ENCODE data around the gene TPCN2. TPM values are rescaled to one million over a fixed set of nuclear protein-coding genes. Genes with fewer than 3 reads are reported as not detected.

TPCN2 gene
- total and polyA plus RNA-seq, 12 donors, result 3.1 to 21.6 (median 10.4) TPM

DNA sequence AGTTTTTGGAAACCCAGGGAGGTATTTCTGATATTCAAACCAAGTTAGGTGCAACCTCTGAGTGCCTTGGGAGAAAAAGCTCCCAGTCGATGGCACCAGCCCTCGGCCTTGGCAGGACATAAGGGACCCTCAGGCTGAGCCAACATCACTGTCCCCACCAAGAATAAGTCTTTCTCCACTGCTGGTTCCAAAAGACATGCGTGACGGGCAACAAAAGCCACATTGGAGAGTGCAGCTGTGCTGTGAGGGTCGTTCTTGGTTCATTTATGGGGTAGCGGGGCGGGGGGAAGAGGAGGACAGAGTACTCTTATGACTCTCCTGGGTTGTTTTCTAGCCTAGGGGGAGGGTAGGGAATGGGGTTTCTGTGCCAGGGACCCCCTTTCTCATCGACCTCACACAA lies 11.2 kb upstream of the TPCN2 start:
- intact Hi-C loops (cut with DNase I), result no loop called here
- DNase-seq, result no peak
- no peak overlapping the region for H3K4me3 ChIP-seq
- TF ChIP-seq POLR2A (IDR thresholded peaks at IDR 0.05) (no peak), CTCF (IDR thresholded peaks at IDR 0.05) (no peak)
- WGBS, 4 donors, result 80 to 87% (median 83%) methylated on average over 7 to 8 of the region's 8 CpGs
- H3K36me3 ChIP-seq (replicated peaks in 1 of 2), result no peaks in the 10 kb centered on the region
- H3K27ac ChIP-seq, result no peak overlapping the region
- H3K4me1 ChIP-seq (replicated peaks in 1 of 2), result no peaks in the 10 kb centered on the region
- no peaks in the 10 kb centered on the region for H3K27me3 ChIP-seq
- H3K9me3 ChIP-seq (replicated peaks in 1 of 3), result no peaks in the 10 kb centered on the region

- intact Hi-C loops (cut with DNase I), result no loop called here
- Histone ChIP-seq H3K9me3 (replicated peaks in 1 of 3) (no peaks in the 10 kb centered on the region), H3K4me3 (no peak overlapping the region), H3K36me3 (replicated peaks in 1 of 2) (no peaks in the 10 kb centered on the region), H3K27ac (no peak overlapping the region), H3K4me1 (replicated peaks in 1 of 2) (no peaks in the 10 kb centered on the region), H3K27me3 (no peaks in the 10 kb centered on the region)
- WGBS, 4 donors, result 88 to 100% (median 93%) methylated on average over 1 of the region's 1 CpG
- no peak for TF ChIP-seq CTCF (IDR thresholded peaks at IDR 0.05)
- no peak for TF ChIP-seq POLR2A (IDR thresholded peaks at IDR 0.05)
- no peak for DNase-seq
Observed at GRCh38 chr11:69039501-69039900, 9.2 kb upstream of the TPCN2 start.

DNA sequence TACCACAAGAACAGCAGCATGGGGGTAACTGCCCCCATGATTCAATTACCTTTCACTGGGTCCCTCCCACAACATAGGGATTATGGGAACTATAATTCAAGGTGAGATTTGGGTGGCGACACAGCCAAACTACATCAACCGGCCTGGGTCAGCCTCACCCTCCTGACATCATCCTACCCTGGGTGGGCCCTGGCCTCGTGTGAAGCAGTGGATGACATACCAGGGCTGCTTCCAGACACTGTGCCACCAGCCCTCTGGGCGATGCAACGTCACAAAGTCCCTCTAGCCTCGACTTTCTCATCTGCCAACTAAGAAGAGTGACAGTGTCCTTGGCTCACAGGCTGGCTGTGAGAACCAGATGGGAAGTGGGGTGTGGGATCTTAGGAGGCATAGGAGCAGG lies 8.7 kb upstream of the TPCN2 start:
- H3K36me3 ChIP-seq (replicated peaks in 1 of 2), result no peaks in the 10 kb centered on the region
- no peak overlapping the region for H3K27ac ChIP-seq
- DNase-seq, result no peak
- no peaks in the 10 kb centered on the region for H3K27me3 ChIP-seq
- H3K4me3 ChIP-seq, result no peak overlapping the region
- WGBS, 4 donors, result 80 to 90% (median 84%) methylated on average over 3 to 6 of the region's 6 CpGs
- no peaks in the 10 kb centered on the region for H3K9me3 ChIP-seq (replicated peaks in 1 of 3)
- no peaks in the 10 kb centered on the region for H3K4me1 ChIP-seq (replicated peaks in 1 of 2)
- intact Hi-C loops (cut with DNase I), result no loop called here
- TF ChIP-seq CTCF (IDR thresholded peaks at IDR 0.05), result no peak
- TF ChIP-seq POLR2A (IDR thresholded peaks at IDR 0.05), result no peak

DNA sequence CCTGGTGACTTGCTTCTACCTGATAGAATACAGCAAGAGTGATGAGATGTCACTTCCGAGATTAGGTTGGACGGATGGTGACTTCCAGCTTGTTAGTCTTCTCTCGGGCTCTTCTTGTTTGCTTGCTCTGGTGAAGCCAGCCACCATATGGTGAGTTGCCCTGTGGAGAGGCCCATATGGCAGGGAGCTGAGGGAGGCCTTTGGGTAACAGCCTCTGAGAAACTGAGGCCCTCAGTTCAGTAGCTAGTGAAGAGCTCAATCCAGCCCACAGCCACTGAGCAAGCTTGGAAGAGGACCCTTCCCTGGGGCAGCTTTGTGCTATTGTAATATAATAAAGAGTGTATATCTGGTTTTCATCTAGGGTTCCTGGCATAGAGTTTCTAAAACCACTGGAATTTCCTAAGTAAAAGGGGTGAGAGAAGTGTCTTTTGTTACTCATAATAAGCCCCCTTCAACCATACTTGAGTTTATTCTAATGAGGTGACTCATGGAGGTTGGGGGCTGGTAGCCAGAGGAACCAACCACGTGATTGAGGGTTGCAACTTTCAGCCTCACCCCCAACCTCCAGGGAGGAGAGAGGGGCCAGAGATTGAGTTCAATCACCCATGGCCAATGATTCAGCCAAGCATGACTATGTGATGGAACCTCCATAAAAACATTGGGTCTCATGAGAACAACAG lies 8.0 kb upstream of the TPCN2 start:
- DNase-seq, result no peak
- 78 to 83% (median 81%) methylated on average over 4 of the region's 4 CpGs for WGBS, 4 donors
- Histone ChIP-seq H3K27ac (no peak overlapping the region), H3K27me3 (no peaks in the 10 kb centered on the region), H3K36me3 (replicated peaks in 1 of 2) (no peaks in the 10 kb centered on the region), H3K9me3 (replicated peaks in 1 of 3) (no peaks in the 10 kb centered on the region), H3K4me1 (replicated peaks in 1 of 2) (no peaks in the 10 kb centered on the region), H3K4me3 (no peak overlapping the region)
- intact Hi-C loops (cut with DNase I), result no loop called here
- TF ChIP-seq CTCF (IDR thresholded peaks at IDR 0.05), result no peak
